ENCODE data around the gene TJP3. TPM values are rescaled to one million over a fixed set of nuclear protein-coding genes. Genes with fewer than 3 reads are reported as not detected.

The TJP3 gene
- total and polyA plus RNA-seq, 5 donors, result 0.05 TPM; not detected in 4

DNA sequence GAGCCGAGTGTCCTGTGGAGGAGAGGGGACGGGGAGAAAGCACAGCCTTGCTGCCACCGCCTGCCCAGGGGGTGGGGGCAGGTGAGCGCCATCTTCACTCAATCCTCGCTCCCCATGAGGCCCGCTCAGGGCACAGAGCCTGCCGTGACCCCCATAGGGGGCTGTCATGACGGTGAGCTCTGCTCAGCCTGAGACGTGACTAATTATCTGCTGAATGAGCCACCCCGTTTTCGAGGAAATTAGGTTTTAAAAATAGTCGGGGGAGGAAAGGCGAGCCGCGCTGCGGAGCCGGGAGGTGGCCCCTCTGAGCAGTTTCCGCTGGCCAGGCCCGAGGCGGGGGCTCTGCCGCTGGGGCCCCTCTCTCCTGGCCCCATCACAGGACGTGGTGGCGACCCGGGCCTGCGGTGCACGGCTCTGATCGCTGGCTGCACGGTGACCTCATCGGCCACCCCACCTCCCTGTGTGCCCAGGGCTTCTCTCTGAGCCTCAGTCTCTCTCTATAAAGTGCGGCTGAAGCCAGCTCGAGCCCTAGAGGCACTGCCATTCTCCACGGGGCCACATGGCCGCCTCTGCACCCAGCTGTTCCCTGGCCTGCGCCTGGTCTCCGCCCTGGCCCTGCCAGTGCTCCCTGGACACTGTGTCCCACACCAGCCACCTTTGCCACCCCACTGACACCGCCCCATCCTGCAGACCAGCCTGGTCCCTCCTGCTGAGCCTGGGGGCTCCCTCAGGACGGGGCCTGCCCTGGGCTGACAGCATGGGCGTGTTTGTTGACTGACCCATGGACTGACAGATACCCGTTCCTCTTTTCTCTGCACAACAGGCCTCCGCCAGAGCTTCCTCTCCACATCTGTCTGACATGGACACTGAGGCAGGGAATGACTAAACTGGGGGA, 36.3 kb upstream of the TJP3 start:
- H3K4me3 ChIP-seq (ENCODE audit: low read length), result no peak overlapping the region
- no peaks in the 10 kb centered on the region for H3K27me3 ChIP-seq (ENCODE audit: control insufficient read depth, insufficient read depth)
- H3K27ac ChIP-seq (ENCODE audit: low read length), result peak overlapping the region; percentile 94
- H3K9me3 ChIP-seq (ENCODE audit: control insufficient read depth, low read length), result no peaks in the 10 kb centered on the region
- peaks cover 7% of the 10 kb centered on the region for H3K4me1 ChIP-seq (ENCODE audit: control insufficient read depth, insufficient read depth, low read length)
- DNase-seq (peak in 2 of 3 donors; percentile 56 to 62), ATAC-seq (peak in 1 of 2 donors; percentile 21)
- WGBS, result 33% methylated on average over 40 of the region's 40 CpGs
- intact Hi-C loops (cut with DNase I), result no loop called here

DNA sequence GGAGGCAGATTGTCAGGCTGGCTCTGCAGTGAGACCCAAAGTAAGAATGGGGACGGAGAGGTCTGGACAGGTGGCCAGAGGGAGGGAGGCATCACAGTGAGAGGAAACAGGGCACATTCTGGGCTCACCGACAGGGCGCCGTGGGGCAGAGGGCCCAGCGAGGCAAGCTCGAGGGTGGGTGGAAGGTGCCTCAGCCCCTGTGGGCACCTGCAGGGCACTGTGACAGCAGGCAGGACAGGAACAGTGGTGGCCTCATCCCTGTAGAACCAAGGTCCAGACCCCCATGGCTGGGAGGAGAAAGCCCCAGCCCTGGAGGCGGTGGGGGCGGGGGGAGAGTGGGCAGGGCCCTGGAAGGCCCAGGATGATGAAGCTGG, 35.6 kb upstream of the TJP3 start:
- 88% methylated on average over 8 of the region's 8 CpGs for WGBS
- Histone ChIP-seq H3K4me3 (ENCODE audit: low read length) (no peak overlapping the region), H3K9me3 (ENCODE audit: control insufficient read depth, low read length) (no peaks in the 10 kb centered on the region), H3K27me3 (ENCODE audit: control insufficient read depth, insufficient read depth) (no peaks in the 10 kb centered on the region), H3K4me1 (ENCODE audit: control insufficient read depth, insufficient read depth, low read length) (peaks cover 7% of the 10 kb centered on the region), H3K27ac (ENCODE audit: low read length) (peak overlapping the region; percentile 94)
- intact Hi-C loops (cut with DNase I), result no loop called here
- DNase-seq (no peak), ATAC-seq (no peak)

DNA sequence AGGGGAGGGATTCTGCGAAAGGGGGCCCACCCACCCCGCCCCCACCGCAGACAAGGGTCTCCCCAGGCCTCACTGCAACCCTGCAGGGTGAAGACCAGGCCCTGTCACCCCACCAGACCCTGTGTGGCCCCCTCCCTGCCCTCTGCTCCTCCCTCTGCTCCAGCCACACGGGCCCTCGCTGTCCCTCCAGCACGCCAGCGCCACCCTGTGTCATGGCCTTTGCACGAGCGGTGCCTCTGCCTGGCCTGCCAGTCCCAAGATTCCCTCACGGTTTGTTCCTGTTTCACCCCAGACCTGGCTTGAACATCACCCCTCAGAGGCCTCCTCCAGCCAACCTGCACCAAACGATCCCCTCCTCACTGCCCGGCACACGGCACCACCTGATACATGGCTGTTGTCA, 35.2 kb upstream of the TJP3 start:
- Histone ChIP-seq H3K9me3 (ENCODE audit: control insufficient read depth, low read length) (no peaks in the 10 kb centered on the region), H3K4me1 (ENCODE audit: control insufficient read depth, insufficient read depth, low read length) (peaks cover 7% of the 10 kb centered on the region), H3K27me3 (ENCODE audit: control insufficient read depth, insufficient read depth) (no peaks in the 10 kb centered on the region), H3K4me3 (ENCODE audit: low read length) (no peak overlapping the region), H3K27ac (ENCODE audit: low read length) (no peak overlapping the region)
- no peak for ATAC-seq
- intact Hi-C loops (cut with DNase I), result no loop called here
- peak in 1 of 3 donors; percentile 21 for DNase-seq
- 87% methylated on average over 13 of the region's 13 CpGs for WGBS

DNA sequence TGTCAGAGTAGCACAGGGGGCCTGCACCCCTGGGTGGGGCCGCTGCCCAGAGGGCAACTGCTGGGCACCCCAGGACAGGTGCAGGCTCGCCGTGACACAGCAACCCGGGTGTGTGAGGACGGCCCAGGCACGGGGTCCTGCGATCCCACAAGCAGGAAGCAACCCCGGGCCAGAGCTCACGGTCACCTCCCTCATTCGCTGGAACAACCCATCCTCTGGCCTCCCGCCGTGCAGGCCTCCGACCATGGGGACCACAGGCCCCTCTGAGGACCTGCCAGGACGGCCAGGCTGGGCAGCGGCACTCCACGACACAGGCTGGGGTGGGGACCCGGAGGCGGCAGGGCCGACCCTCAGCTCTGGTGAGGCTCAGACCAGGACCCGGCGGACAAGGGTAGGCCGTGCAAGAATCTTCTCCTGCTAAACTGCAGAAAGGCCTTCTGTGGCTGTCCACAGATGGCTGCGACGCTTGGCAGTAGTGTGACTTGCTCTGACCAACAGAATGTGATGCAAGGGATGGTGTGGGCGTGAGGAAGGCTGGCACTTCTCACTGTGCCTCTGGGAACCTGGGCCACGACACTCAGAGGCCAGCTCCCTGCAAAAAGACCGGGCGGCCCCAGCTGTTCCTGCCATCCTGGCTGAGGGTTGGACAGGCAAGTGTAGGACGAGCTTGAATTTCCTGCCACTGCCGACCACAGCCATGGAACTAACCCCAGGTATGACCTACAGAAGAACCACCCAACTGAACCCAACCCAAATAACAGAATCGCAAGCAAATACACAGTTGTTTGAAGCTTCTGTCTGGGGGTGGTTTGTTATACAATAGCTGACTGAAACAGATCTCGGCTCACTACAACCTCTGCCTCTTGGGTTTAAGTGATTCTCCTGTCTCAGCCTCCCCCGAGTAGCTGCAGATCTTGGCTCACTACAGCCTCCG, 34.4 kb upstream of the TJP3 start:
- peak in 1 of 3 donors; percentile 19 for DNase-seq
- Histone ChIP-seq H3K27ac (ENCODE audit: low read length) (no peak overlapping the region), H3K4me3 (ENCODE audit: low read length) (no peak overlapping the region), H3K4me1 (ENCODE audit: control insufficient read depth, insufficient read depth, low read length) (peaks cover 7% of the 10 kb centered on the region), H3K9me3 (ENCODE audit: control insufficient read depth, low read length) (no peaks in the 10 kb centered on the region), H3K27me3 (ENCODE audit: control insufficient read depth, insufficient read depth) (no peaks in the 10 kb centered on the region)
- intact Hi-C loops (cut with DNase I), result no loop called here
- WGBS, result 93% methylated on average over 34 of the region's 34 CpGs
- no peak for ATAC-seq

DNA sequence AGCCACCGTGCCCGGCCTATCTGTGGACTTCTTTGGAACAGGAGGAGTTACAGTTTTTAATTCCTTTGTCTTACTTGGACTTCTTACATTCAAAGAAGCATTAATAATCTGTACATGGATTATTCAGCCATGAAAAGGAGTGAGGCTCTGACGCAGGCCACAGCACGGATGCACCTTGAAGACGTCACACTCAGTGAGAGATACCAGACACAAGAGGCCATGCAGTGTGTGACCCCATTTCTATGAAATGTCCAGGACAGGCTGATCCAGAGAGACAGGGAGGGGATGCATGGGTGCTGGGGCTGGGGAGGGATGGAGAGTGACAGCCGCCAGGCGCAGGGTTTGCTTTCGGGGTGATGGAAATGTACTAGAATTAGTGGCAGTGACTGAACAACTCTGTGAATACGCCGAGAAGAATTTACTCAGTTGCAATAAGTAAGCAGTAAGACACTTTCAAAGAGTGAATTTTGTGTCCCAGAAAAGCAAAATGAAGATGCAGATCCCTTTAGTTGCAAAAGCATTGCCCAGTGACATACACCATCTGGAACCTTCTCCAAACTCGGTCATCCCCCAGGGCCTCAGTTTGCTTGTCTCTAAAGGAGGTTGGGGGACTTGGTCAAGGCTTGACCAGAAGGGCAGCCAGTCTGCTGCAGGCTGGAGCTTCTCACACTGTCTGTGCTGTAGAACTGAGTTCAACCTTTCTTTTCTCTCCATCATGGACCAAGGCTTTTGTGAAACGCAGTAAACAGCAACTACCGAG, 33.2 kb upstream of the TJP3 start:
- WGBS, result 80% methylated on average over 13 of the region's 13 CpGs
- H3K27me3 ChIP-seq (ENCODE audit: control insufficient read depth, insufficient read depth), result no peaks in the 10 kb centered on the region
- H3K27ac ChIP-seq (ENCODE audit: low read length), result no peak overlapping the region
- intact Hi-C loops (cut with DNase I), result no loop called here
- ATAC-seq, result no peak
- no peaks in the 10 kb centered on the region for H3K9me3 ChIP-seq (ENCODE audit: control insufficient read depth, low read length)
- no peak for DNase-seq
- no peak overlapping the region for H3K4me3 ChIP-seq (ENCODE audit: low read length)
- H3K4me1 ChIP-seq (ENCODE audit: control insufficient read depth, insufficient read depth, low read length), result peaks cover 5% of the 10 kb centered on the region

DNA sequence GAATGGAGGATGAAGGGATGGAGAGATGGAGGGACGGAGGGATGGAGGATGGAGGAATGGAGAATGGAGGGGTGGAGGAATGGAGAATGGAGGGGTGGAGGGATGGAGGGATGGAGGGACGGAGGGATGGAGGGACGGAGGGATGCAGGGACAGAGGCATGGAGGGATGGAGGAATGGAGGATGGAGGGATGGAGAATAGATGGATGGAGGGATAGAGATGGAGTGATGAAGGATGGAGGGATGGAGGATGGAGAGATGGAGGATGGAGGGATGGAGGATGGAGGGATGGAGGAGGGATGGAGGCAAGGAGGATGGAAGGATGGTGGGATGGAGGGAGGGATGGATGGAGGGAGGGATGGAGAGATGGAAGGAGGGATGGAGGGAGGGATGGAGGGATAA, 30.0 kb upstream of the TJP3 start:
- H3K4me1 ChIP-seq (ENCODE audit: control insufficient read depth, insufficient read depth, low read length), result no peaks in the 10 kb centered on the region
- 96% methylated on average over 3 of the region's 3 CpGs for WGBS

DNA sequence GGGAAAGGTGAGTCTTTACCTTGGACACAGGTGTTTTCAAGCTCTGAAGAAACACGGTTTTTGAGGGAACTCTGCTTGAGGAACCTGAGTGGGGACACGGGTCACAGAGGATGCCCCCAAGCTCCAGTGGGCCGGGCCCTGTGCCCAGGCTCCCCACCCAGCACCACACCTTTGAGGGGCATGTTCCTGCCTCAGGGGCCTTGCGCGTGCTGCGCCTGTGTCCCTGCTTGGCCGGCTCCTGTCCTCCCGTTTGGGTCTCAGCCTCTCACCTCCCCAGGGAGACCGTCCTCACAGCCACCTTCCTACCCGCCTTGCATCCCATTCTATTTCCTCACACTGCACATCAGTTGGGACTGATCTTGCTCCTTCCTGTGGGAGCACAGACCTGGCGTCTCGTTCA, 29.0 kb upstream of the TJP3 start:
- H3K9me3 ChIP-seq (ENCODE audit: control insufficient read depth, low read length), result no peaks in the 10 kb centered on the region
- H3K27me3 ChIP-seq (ENCODE audit: control insufficient read depth, insufficient read depth), result no peaks in the 10 kb centered on the region
- DNase-seq (peak in 1 of 3 donors; percentile 24), ATAC-seq (no peak)
- intact Hi-C loops (cut with DNase I), result no loop called here
- no peak overlapping the region for H3K4me3 ChIP-seq (ENCODE audit: low read length)
- 86% methylated on average over 12 of the region's 12 CpGs for WGBS
- no peaks in the 10 kb centered on the region for H3K4me1 ChIP-seq (ENCODE audit: control insufficient read depth, insufficient read depth, low read length)
- no peak overlapping the region for H3K27ac ChIP-seq (ENCODE audit: low read length)

More for the DNA sequence above, 30.0 kb upstream of the TJP3 start:
- Histone ChIP-seq H3K27me3 (ENCODE audit: control insufficient read depth, insufficient read depth) (no peaks in the 10 kb centered on the region), H3K9me3 (ENCODE audit: control insufficient read depth, low read length) (no peaks in the 10 kb centered on the region), H3K4me3 (ENCODE audit: low read length) (no peak overlapping the region), H3K27ac (ENCODE audit: low read length) (no peak overlapping the region)
- no peak for ATAC-seq
- intact Hi-C loops (cut with DNase I), result no loop called here
- DNase-seq, result no peak

DNA sequence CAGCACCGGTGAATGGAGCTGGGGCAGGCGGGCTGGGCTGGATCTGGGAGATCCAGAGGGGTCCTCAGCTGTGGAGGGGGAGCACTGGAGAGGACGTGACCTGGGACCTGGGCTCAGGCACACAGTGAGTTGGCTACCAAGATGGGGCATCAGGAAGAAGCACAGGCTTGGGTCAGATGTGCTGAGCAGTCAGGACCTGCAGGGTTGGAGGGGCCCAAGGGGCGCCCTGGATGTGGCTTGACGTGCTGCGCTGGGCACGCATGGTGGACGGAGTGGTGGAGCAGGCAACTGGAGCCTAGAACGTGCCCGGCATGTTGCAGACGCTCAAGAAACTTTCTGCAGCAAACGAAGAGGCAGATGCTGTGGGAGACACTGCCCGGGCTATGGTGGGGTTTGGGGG, 28.6 kb upstream of the TJP3 start:
- WGBS, result 92% methylated on average over 13 of the region's 13 CpGs
- intact Hi-C loops (cut with DNase I), result no loop called here
- peak in 1 of 3 donors; percentile 30 for DNase-seq
- no peak for ATAC-seq
- Histone ChIP-seq H3K4me1 (ENCODE audit: control insufficient read depth, insufficient read depth, low read length) (no peaks in the 10 kb centered on the region), H3K27me3 (ENCODE audit: control insufficient read depth, insufficient read depth) (no peaks in the 10 kb centered on the region), H3K9me3 (ENCODE audit: control insufficient read depth, low read length) (no peaks in the 10 kb centered on the region), H3K27ac (ENCODE audit: low read length) (no peak overlapping the region), H3K4me3 (ENCODE audit: low read length) (no peak overlapping the region)

DNA sequence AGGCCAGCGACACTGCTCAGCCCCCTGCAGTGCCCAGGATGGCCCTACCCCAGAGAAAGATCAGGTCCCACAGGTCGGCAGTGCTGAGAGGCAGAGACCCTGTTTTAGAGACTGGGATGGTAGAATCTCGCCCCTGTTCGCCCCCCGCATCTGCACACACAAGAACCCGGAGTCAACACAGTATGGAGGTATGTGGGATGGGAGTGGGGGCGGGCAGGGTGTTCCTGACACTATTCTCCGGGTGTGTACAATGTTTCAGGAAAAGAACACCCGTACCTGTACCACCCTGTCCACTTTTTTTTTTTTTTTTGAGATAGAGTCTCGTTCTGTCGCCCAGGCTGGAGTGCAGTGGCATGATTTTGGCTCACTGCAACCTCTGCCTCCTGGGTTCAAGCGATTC, 27.2 kb upstream of the TJP3 start:
- intact Hi-C loops (cut with DNase I), result no loop called here
- H3K27ac ChIP-seq (ENCODE audit: low read length), result no peak overlapping the region
- no peak overlapping the region for H3K4me3 ChIP-seq (ENCODE audit: low read length)
- DNase-seq (peak in 1 of 3 donors; percentile 39), ATAC-seq (no peak)
- no peaks in the 10 kb centered on the region for H3K9me3 ChIP-seq (ENCODE audit: control insufficient read depth, low read length)
- WGBS, result 93% methylated on average over 12 of the region's 12 CpGs
- no peaks in the 10 kb centered on the region for H3K4me1 ChIP-seq (ENCODE audit: control insufficient read depth, insufficient read depth, low read length)
- H3K27me3 ChIP-seq (ENCODE audit: control insufficient read depth, insufficient read depth), result no peaks in the 10 kb centered on the region

DNA sequence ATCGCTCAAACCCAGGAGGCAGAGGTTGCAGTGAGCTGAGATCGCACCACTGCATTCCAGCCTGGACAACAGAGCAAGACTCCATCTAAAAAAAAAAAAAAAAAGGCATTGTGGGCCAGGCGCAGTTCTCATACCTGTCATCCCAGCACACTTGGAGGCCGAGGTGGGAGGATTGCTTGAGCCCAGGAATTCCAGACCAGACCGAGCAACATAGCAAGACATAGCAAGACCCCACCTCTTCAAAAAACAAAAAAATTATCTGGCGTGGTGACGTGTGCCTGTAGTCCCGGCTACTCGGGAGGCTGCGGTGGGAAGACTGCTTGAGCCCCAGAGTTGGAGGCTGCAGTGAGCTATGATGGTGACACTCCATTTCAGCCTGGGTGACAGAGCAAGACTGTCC, 25.9 kb upstream of the TJP3 start:
- H3K27ac ChIP-seq (ENCODE audit: low read length), result no peak overlapping the region
- H3K4me3 ChIP-seq (ENCODE audit: low read length), result no peak overlapping the region
- no peak for ATAC-seq
- no peak for DNase-seq
- peaks cover under 1% of the 10 kb centered on the region for H3K4me1 ChIP-seq (ENCODE audit: control insufficient read depth, insufficient read depth, low read length)
- H3K27me3 ChIP-seq (ENCODE audit: control insufficient read depth, insufficient read depth), result no peaks in the 10 kb centered on the region
- intact Hi-C loops (cut with DNase I), result no loop called here
- H3K9me3 ChIP-seq (ENCODE audit: control insufficient read depth, low read length), result no peaks in the 10 kb centered on the region
- 92% methylated on average over 10 of the region's 10 CpGs for WGBS

Measured in right cardiac atrium (tissue), 5 donors.